HepG2 (cell line): ENCODE measurements around the gene C11orf91. TPM values are rescaled to one million over a fixed set of nuclear protein-coding genes. Genes with fewer than 3 reads are reported as not detected.
"Not testable (repeated sequence)": the region's sequence is repeated elsewhere in the genome, so short reads cannot be mapped to it uniquely, and the experiment has no call there.

Experiments used
- ATAC-seq: fragments of 200-7000 bp; cut with Tn5 transposase; 3 replicates; pipeline ENCODE4 v1.9.1; 2020; ENCODE audit warnings: mild to moderate bottlenecking, moderate library complexity
- BruUV-seq: library from RNA; stranded (reverse); fragments of 400-500 nt; replicated peaks from 2 replicates; lab custom pipeline; 2021; lab: Mats Ljungman, UMichigan
- CTCF ChIA-PET: fragments of 300-600 bp; formaldehyde crosslinking; extraction: SDS; loops from one replicate; lab custom pipeline; 2021; ENCODE audit warnings: low total read pairs, inconsistent platforms, low intra/inter-chr PET ratio; lab: Yijun Ruan, JAX
- POLR2A ChIA-PET: fragments of 350-600 bp; sonication (Branson Sonifier 250); formaldehyde crosslinking; loops from one replicate; lab custom pipeline; 2020; ENCODE audit warnings: antibody characterized with exemption, inconsistent platforms; lab: Yijun Ruan, JAX
- DNase-seq: peaks from one replicate; pipeline ENCODE4 v3.0.0-alpha.2; 2015; ENCODE audit warnings: low spot score
- FAIRE-seq: peaks from 3 replicates; lab custom pipeline; 2011; peaks lifted over from hg19 to GRCh38; lab: Jason Lieb, UNC
- H2AFZ ChIP-seq: one replicate; pipeline ENCODE4 v1.6.1; 2011; ENCODE audit warnings: low read length, inconsistent platforms
- H3K27ac ChIP-seq: fragments of 300-600 bp; 3 replicates; pipeline ENCODE4 v1.8.0; 2011; ENCODE audit warnings: mixed run types, mild to moderate bottlenecking, mixed read lengths, low read length, inconsistent platforms; ENCODE audit not compliant: insufficient read depth; ENCODE audit errors: extremely low read length
- H3K27me3 ChIP-seq, 2 experiments: fragments of 200-600 bp in 1 of 2; 2 replicates in 1 of 2; 3 replicates in 1 of 2; pipeline versions ENCODE4 v1.6.0 to v1.8.0; 2011; ENCODE audit warnings: low read length in 2 of 2, mild to moderate bottlenecking in 2 of 2, moderate library complexity in 2 of 2, inconsistent platforms in 1 of 2; ENCODE audit not compliant: insufficient read depth in 2 of 2, control insufficient read depth in 1 of 2
- H3K36me3 ChIP-seq, 2 experiments: fragments of 200-600 bp in 1 of 2; replicated peaks in 1 of 2; 2 replicates in 1 of 2; 3 replicates in 1 of 2; pipeline versions ENCODE4 v1.5.1 to v1.8.0; 2011; ENCODE audit warnings: low read length in 2 of 2, inconsistent platforms in 1 of 2; ENCODE audit not compliant: insufficient read depth in 2 of 2, control insufficient read depth in 1 of 2
- H3K4me1 ChIP-seq: 2 replicates; pipeline ENCODE4 v1.5.1; 2012; ENCODE audit warnings: low read length, inconsistent platforms; ENCODE audit not compliant: insufficient read depth
- H3K4me2 ChIP-seq: 2 replicates; pipeline ENCODE4 v1.6.0; 2011; ENCODE audit warnings: low read depth, low read length, inconsistent platforms
- H3K4me3 ChIP-seq, 3 experiments: fragments of 200-600 bp in 1 of 3; sonication (generic), shearing (Covaris generic) in 1 of 3; replicated peaks in 1 of 3; 2 replicates each; pipeline ENCODE4 v1.5.1; 2011 to 2016; ENCODE audit warnings: low read length in 3 of 3, inconsistent platforms in 2 of 3, low read depth in 2 of 3, mild to moderate bottlenecking in 2 of 3, control low read depth in 1 of 3, mixed read lengths in 1 of 3; ENCODE audit not compliant: insufficient read depth in 1 of 3
- H3K79me2 ChIP-seq: one replicate; pipeline ENCODE4 v1.6.1; 2011; ENCODE audit warnings: low read length, inconsistent platforms; ENCODE audit not compliant: insufficient read depth
- H3K9ac ChIP-seq: 2 replicates; pipeline ENCODE4 v1.6.0; 2011; ENCODE audit warnings: mild to moderate bottlenecking, low read depth, low read length, inconsistent platforms; ENCODE audit not compliant: insufficient read depth
- H3K9me3 ChIP-seq: 2 replicates; pipeline ENCODE4 v1.5.1; 2012; ENCODE audit warnings: mild to moderate bottlenecking, low read length
- H4K20me1 ChIP-seq: 2 replicates; pipeline ENCODE4 v1.6.0; 2011; ENCODE audit warnings: inconsistent platforms, mild to moderate bottlenecking, low read length, moderate library complexity; ENCODE audit not compliant: insufficient read depth
- EHMT2 ChIP-seq: fragments of 200-600 bp; sonication (generic); IDR thresholded peaks from 2 replicates; pipeline ENCODE4 v1.7.0; 2017; ENCODE audit warnings: antibody characterized with exemption, low read depth, low read length, borderline replicate concordance
- FOSL2 ChIP-seq: sonication (generic); formaldehyde crosslinking; IDR thresholded peaks from 2 replicates; pipeline ENCODE4 v1.4.0; 2020; ENCODE audit warnings: missing genetic modification reagents
- IKZF1 ChIP-seq: fragments of 450-650 bp; IDR thresholded peaks from 2 replicates; pipeline ENCODE4 v1.7.1; 2016
- ZNF383 ChIP-seq: sonication (generic); formaldehyde crosslinking; IDR thresholded peaks from 2 replicates; pipeline ENCODE4 v1.4.0; 2020; ENCODE audit warnings: missing genetic modification reagents, mild to moderate bottlenecking, borderline replicate concordance
- ZNF646 ChIP-seq: sonication (generic); formaldehyde crosslinking; IDR thresholded peaks from 2 replicates; pipeline ENCODE4 v1.9.0; 2021; ENCODE audit warnings: mild to moderate bottlenecking, missing genetic modification reagents
- ZNF766 ChIP-seq: sonication (generic); formaldehyde crosslinking; IDR thresholded peaks from 2 replicates; pipeline ENCODE4 v1.5.0; 2020; ENCODE audit warnings: missing genetic modification reagents, borderline replicate concordance
- WGBS: methylation state at CpG from one replicate; pipeline ENCODE4 v1.1.6; 2017; ENCODE audit warnings: low lambda C conversion rate; 5-methylcytosine and 5-hydroxymethylcytosine counted together
- in situ Hi-C: cut with HindIII; loops from 2 replicates; pipeline ENCODE4 v1.10.0; 2017; ENCODE audit warnings: low pct_unique_long_range_greater_than_20kb; ENCODE audit not compliant: extremely low pct_ligation_motif_present
- intact Hi-C: fragments of 100-400 bp; cut with micrococcal nuclease; formaldehyde crosslinking; loops from one replicate; pipeline ENCODE4 v1.10.0; 2022; ENCODE audit not compliant: unreplicated experiment
- polyA plus RNA-seq, 8 experiments: library from polyadenylated mRNA; depleted of rRNA in 3 of 8; stranded (reverse) in 7 of 8; unstranded in 1 of 8; fragments of >200 nt; fragmentation: Illumina TruSeq in 4 of 8; extraction: Trizol in 4 of 8; gene quantifications; 2 replicates each; pipeline versions ENCODE4 v1.2.1 to v1.2.3, GENCODE V29; 2011 to 2016; ENCODE audit warnings: low read depth in 4 of 8, missing spikeins in 1 of 8, mixed read lengths in 1 of 8; ENCODE audit not compliant: insufficient read depth in 1 of 8
- total RNA-seq, 5 experiments: library from RNA; depleted of rRNA; stranded (reverse); fragments of >200 nt; fragmentation: Illumina TruSeq; extraction: Trizol; gene quantifications; 2 replicates each; pipeline ENCODE4 v1.2.3, GENCODE V29; 2016; ENCODE audit warnings: low read depth in 1 of 5

Gene C11orf91
- total and polyA plus RNA-seq, 2 of the 13 experiments (the other 11 are each of a cell fraction or from before 2014, with no cell fraction given) = 0.35 TPM; not detected in 1

DNA sequence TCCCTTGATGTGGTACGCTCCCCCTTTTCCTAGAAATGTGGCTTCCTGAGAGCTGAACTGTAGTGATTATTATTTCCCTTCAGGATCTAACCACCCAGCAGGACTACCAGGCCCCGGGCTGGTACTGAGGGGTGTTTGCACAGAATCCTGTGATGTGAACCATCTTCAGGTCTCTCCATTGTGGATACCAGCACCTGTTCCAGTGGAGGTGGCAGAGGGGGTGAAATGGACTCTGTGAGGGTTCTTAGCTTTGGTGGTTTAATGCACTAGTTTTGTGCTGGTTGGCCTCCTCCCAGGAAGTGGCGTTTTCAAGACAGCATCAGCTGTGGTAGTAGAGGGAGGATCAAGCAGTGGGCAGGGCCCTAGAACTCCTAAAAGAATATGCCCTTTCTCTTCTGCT is 18.6 kb downstream of the C11orf91 start (continued):
- TF ChIP-seq ZNF646 (CRISPR knock-in tag) (no peak), ZNF383 (no peak), EHMT2 (no peak), ZNF766 (CRISPR knock-in tag) (no peak), IKZF1 (no peak), FOSL2 (CRISPR knock-in tag) (no peak)
- TF ChIP-seq, all 625 proteins: peak for 0

- in situ Hi-C loops, CTCF ChIA-PET: not testable (repeated sequence)
Observed at GRCh38 chr11:33678616-33679015, 22.0 kb downstream of the C11orf91 start.

More at GRCh38 chr11:33678616-33679015, 22.0 kb downstream of the C11orf91 start:
- BruUV-seq, H3K4me1 ChIP-seq, H3K27me3 ChIP-seq, intact Hi-C loops, H2AFZ ChIP-seq, H3K79me2 ChIP-seq, POLR2A ChIA-PET, ATAC-seq, H3K4me3 ChIP-seq, DNase-seq, H4K20me1 ChIP-seq, H3K27ac ChIP-seq, H3K4me2 ChIP-seq, FAIRE-seq, H3K9me3 ChIP-seq, H3K9ac ChIP-seq, H3K36me3 ChIP-seq: not testable (repeated sequence)
- 20% methylated on average over 1 of the region's 1 CpG for WGBS
